Embryonic facial prominence (tissue), 1 donor: ENCODE results near the gene PCDH9.
A peak's percentile ranks its signal among the peaks of the same experiment; 100 is the strongest.
"Not testable (repeated sequence)": the region's sequence is repeated elsewhere in the genome, so short reads cannot be mapped to it uniquely, and the experiment has no call there.

Source experiments
- DNase-seq: peaks from one replicate; pipeline ENCODE4 v3.0.0-alpha.2; 2016; ENCODE audit errors: extremely low spot score

PCDH9 gene

GRCh38 chr13:66659701-66660467, 570.3 kb downstream of the PCDH9 start:
- no peak for DNase-seq

- DNase-seq, result no peak
Measured at GRCh38 chr13:66659286-66659685, 570.9 kb downstream of the PCDH9 start.

GRCh38 chr13:66657165-66657881, 572.8 kb downstream of the PCDH9 start:
- peak; percentile 21 for DNase-seq

- no peak for DNase-seq
Measured at GRCh38 chr13:66655847-66656454, 574.2 kb downstream of the PCDH9 start.

GRCh38 chr13:66644855-66645460, 585.2 kb downstream of the PCDH9 start:
- no peak for DNase-seq

GRCh38 chr13:66640231-66640630, 589.9 kb downstream of the PCDH9 start:
- no peak for DNase-seq

- DNase-seq, result no peak
Measured at GRCh38 chr13:66639044-66639443, 591.1 kb downstream of the PCDH9 start.

- DNase-seq, result no peak
Measured at GRCh38 chr13:66635526-66635925, 594.6 kb downstream of the PCDH9 start.

GRCh38 chr13:66634384-66634783, 595.8 kb downstream of the PCDH9 start:
- no peak for DNase-seq

GRCh38 chr13:66627512-66627911, 602.6 kb downstream of the PCDH9 start:
- DNase-seq, result no peak

- no peak for DNase-seq
Measured at GRCh38 chr13:66624302-66624701, 605.8 kb downstream of the PCDH9 start.

GRCh38 chr13:66623129-66623820, 606.9 kb downstream of the PCDH9 start:
- DNase-seq, result no peak

- not testable (repeated sequence) for DNase-seq
Measured at GRCh38 chr13:66621906-66622447, 608.2 kb downstream of the PCDH9 start.

- DNase-seq, result no peak
Measured at GRCh38 chr13:66618702-66619101, 611.4 kb downstream of the PCDH9 start.

- DNase-seq, result no peak
Measured at GRCh38 chr13:66617786-66618185, 612.4 kb downstream of the PCDH9 start.

- no peak for DNase-seq
Measured at GRCh38 chr13:66612983-66613382, 617.2 kb downstream of the PCDH9 start.

GRCh38 chr13:66586489-66586888, 643.6 kb downstream of the PCDH9 start:
- DNase-seq, result no peak

- no peak for DNase-seq
Measured at GRCh38 chr13:66585669-66586203, 644.4 kb downstream of the PCDH9 start.

- no peak for DNase-seq
Measured at GRCh38 chr13:66581675-66582074, 648.5 kb downstream of the PCDH9 start.

GRCh38 chr13:66578305-66578704, 651.8 kb downstream of the PCDH9 start:
- DNase-seq, result no peak

- DNase-seq, result no peak
Measured at GRCh38 chr13:66577358-66577757, 652.8 kb downstream of the PCDH9 start.
